Vein endothelial cell (primary cell): ENCODE measurements around the gene FOXO6. TPM values are rescaled to one million over a fixed set of nuclear protein-coding genes. Genes with fewer than 3 reads are reported as not detected.

Experiments
- total RNA-seq: library from RNA; depleted of rRNA; stranded (reverse); fragments of >200 nt; gene quantifications from 2 replicates; pipeline ENCODE4 v1.2.3, GENCODE V29; 2012

FOXO6 gene
- 0.33 and 0.57 TPM in 2 replicates for total RNA-seq

GRCh38 chr1:41360786-41361494 is at the start of gene FOXO6:
TSS of gene FOXO6 (plus strand) at chr1:41361434.

Other genes with a start within 250 kb of the FOXO6 start
- gene SCMH1, start 119.1 kb upstream of the FOXO6 start, total RNA-seq = 23.7 and 26.5 TPM in 2 replicates
- not detected in 2 replicates for gene EDN2, start 123.2 kb downstream of the FOXO6 start, total RNA-seq